GM21529 (cell line): ENCODE results near the gene PTPRN2.

Experiments
- ATAC-seq: cut with Tn5 transposase; IDR thresholded peaks from one replicate; pipeline ENCODE4 v1.9.1; 2021; ENCODE audit not compliant: unreplicated experiment

PTPRN2 gene

DNA sequence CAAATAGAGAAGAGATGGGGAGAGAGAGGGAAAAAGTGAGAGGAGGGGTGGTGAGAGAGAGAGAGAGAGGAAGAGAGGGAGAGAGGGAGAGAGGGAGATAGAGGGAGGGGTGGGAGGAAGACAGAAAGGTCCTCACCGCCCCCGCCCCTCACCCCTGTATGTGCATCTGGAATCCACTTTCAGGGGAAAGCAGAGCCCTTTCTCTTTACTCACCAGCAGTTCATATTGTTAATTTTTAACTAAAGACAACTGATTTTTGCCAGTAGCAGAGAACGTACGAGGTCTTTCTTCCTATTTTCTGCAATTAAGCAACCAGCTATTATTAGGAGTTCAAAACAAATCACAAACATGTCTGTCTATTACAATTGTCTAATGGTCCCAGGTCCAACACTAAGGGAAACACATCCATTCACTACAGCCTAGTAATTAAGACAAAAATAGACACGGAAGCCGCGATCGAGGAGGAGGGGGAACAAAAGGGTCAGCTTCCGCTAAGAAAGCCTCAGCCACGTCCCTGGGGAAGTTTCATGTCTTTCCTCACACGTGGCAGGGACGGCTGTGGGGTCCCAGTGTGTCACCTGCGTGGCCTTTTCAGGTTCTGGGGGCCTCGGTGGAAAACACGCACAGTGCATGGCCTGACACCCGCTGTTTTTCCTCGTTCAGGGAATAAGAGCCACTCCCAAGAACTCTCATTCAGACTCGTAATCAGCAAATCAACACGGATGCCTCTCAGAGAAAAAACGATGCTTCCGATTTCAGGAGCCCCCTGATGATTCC, 572.0 kb downstream of the PTPRN2 start:
- ATAC-seq, result no peak

DNA sequence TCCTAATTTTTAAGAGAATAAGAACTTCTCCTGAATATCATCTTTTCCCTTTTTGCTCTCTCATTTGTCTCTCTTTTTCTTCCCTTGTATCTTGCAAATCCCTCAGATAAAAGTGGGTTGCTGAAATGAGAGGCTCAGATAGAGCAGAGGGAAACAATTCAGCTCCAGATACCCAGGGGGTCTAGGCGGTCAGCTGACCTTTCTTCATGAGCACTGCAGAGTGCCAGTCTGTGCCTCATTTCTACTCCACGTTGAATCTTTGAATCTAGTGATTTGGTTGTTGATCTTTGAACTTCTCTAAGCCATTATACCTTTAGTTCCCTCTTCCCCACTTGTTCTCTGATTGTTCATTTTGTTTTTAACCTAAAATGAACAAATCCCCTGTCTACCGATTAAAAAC, 572.6 kb downstream of the PTPRN2 start:
- ATAC-seq, result no peak

DNA sequence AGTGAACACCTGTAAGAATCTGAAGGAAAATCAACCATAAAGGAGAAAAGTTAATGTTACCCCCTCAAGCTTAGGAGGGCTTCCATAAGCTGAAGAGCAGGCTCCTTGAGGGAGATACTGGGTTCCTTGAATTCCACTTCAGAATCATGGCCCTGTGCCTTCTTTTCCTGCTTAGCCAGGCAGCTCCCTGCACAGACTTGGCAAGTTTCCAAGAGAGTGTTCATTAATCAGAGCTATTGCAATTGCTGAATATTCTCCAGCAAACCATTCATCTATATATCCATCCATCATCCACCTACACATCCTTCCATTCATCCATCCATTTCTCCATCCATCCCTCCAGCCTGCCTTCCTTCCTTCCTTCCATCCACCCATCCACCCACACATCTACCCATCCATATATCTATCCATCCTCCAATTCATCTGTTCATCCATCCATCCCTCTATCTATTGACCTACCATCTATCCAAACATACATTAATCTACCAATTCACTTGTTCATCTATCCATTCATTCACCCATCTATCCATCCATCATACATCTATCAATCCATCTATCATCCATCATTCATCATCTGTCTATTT, 574.4 kb downstream of the PTPRN2 start:
- ATAC-seq, result no peak

DNA sequence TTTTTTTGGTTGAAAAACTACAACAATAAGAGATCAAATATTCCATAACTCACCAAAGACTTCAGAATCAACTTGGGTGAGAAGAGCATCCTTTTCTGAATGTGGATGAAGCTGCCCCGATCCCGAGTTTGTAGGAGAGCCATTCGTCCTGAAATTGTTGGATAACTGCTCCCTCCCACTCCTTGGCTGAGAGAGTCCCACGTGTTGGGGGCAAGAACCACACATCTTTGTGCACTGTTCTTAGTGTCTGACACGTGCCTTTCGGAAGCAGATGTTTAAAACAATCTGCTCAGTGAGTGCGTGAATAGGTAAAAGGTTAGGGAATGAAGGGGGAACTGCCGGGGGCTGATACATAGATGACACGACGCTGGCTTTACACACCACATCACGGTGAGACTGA, 575.7 kb downstream of the PTPRN2 start:
- no peak for ATAC-seq

DNA sequence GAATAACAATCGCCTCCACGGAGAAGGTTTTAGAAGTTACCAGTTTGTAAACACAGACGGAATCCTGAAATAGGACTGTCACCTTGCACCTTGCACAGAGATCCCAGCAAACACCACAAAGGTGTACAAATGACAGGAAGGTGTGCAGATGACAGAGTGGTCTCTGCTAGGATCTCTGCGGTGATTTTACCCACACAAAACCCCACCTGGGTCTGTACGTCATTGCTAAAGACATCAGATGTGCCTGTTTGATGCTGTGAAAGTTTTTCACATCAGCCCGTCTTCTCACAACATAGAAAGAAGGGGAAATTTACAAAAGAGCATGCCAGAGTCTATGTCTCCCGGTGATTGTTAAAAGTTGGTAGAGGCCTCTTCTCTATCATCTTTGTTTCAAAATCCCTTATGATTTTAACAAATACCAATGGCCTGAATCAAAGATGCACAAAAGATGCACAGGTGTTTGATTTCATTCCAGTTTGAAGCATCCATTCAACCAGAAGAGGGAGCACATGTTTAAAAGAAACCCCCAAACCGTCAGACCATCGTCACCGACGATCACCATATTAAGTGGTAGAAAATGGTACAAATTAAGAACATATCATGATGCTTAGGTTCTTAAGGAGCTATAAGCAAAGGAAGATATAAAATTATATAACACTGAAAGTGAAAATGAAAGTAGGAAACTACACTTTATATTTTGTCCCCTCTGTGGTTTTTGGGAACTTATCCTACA, 576.5 kb downstream of the PTPRN2 start:
- ATAC-seq, result no peak

DNA sequence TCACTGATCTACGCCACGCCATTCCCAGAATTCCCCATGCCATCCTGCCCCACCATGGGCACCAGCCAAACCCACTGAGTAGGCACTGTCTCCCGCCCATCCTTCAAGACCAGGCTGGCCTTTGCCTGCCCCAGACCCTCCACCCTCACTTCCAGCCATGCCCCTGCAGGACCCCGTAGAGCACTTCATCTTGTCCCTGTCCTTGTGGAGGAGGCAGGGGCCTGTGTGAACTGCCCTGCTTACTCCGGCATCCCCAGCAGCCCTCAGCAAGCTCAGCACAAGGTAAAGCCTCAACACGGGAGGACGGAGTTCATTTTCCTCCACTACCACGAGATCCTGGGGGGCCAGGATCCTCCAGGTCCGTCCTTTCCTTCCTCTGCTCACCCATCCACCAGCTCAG, 577.7 kb downstream of the PTPRN2 start:
- no peak for ATAC-seq

DNA sequence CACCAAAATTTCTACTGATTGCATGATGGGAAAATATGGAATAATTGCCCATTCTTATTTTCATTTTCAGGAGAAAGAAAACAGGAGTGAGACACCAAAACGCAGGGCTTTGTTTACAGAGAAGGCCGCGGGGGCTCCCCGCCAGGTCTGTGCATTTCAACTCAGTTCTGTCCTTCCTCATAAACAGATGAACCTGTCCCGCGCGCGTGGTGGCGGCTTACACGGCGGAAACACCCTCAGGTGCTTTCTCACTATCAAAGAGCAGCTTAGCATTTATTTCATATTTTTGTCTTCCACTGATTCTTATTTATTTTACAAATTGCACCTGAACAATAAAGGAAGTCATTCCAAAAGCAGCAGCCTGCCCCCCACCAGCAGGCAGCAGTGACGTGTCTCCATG, 579.4 kb downstream of the PTPRN2 start:
- ATAC-seq, result no peak

DNA sequence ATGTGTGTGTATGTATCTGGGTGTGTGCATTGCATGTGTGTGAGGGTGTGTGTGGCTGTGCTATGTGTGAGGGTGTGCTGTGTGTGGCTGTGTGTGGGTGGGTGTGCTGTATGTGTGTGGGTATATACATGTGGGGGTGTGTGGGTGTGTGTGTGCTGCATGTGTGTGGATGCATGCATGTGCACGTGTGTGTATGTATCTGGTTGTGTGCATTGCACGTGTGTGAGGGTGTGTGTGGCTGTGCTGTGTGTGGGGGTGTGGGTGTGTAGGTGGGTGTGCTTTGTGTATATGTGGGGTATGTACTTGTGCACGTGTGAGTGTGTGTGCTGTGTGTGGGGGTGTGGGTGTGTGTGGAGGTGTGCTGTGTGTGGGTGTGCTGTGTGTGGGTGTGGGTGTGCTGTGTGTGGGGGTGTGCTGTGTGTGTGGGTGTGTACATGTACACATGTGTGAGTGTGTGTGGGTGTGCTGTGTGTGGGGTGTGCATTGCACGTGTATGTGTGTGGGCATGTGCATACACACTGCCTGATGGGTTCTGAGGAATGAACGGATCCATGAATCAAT, 579.8 kb downstream of the PTPRN2 start:
- no peak for ATAC-seq

DNA sequence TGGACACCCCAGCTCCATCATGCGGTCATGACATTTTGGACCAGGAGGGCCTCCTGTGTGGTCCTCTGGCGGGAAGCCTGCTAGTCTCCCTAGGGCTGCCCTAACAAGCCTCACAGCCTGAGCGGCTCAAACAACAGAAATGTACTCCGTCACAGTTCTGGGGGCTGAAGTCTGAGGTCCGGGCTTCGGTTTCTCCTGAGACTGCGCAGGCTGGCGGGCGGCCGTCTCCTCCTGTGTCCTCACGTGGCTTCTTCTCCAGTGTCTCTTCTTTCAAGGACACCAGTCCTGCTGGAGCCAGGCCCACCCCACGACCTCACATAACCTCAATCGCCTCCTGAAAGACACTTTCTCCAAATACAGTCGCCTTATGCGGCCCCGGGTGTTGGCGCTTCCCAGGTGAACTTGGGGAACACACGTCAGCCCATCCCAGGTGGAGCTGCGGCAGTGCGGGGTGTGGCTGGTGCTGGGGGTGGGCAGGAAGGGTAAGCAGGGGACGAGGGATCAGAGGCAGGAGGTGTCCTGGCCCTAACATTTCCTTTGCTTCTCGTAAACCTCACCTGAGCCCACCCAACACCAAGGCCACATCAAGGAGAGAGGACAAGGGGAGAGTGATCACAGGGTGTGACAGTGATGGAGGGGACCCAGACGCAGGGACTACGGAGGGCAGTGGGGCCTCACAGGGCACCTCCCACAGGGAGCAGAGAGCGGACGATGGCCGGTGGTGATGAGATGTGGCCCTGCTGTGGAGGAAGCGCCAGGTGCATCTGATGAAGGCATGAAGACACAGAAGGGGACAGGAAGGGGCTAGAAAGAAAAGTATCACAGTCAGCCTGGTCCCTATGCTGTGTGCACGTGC, 580.6 kb downstream of the PTPRN2 start:
- no peak for ATAC-seq

DNA sequence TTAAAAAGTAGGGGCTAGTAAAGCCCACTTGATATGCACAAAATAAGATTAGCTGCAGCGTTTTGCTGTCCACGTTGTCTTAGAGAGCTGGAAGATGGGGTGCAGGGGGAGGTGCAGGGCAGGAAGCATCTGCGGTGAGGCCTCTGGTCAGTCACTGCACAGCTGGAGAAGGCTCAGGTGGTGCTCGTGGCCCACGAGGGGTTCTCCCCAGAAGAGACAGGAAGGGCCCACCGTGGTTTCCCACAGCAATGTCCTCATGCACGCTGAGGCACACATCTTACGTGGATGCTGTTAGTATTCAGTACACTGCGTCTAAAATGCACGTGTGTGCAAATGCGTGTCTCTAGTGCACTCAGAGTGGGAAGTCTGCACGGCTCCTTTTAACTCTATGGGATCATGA, 582.1 kb downstream of the PTPRN2 start:
- no peak for ATAC-seq

DNA sequence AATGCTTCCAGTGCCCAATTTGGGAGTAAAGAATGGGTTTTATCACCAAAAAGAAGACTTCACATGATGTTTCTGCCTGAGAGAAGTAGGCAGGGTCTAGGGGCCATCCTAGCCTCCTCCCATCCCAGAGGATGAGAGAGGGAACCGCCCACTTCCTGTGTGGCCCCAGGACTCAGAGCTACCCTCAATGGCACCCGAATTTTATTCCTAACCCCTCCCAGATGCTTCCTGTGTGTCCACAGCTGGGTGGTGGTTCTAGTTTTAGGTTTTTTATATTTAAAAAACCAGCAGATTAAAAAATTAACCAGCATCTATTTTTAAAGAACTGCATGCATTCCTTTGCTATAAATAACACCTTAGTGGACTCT, 583.5 kb downstream of the PTPRN2 start:
- ATAC-seq, result no peak

DNA sequence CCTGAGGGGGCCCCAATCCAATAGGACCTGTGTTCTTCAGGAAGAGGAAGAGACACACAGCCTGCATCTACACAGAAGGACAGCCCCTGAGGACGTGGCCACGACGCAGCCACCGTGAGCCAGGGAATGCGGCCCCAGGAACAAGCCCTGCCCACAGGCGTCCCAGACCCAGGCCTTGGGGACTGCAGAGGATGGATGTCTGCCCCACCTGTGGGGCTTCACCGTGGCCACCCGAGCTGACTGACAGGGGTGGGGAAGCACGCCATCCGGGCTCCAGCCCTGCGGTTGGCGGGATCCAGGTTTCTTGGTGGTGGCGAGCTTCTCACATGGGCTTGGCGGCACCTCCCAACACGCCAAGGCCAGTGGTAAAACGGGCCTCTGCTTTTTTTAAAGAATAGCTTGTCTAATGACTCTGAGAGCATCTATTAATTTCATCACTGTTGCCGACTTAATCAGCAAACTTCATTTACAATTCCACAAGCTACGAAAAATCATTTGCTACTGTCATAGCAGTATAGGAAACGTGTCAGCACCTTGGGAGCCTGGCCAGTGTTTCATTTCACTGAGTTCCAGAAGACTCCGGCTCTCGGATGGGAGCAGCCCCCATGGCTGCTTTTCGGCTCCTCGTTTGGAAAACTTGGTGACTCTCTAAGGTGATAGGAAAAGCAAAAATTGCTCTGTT, 584.0 kb downstream of the PTPRN2 start:
- ATAC-seq, result no peak

DNA sequence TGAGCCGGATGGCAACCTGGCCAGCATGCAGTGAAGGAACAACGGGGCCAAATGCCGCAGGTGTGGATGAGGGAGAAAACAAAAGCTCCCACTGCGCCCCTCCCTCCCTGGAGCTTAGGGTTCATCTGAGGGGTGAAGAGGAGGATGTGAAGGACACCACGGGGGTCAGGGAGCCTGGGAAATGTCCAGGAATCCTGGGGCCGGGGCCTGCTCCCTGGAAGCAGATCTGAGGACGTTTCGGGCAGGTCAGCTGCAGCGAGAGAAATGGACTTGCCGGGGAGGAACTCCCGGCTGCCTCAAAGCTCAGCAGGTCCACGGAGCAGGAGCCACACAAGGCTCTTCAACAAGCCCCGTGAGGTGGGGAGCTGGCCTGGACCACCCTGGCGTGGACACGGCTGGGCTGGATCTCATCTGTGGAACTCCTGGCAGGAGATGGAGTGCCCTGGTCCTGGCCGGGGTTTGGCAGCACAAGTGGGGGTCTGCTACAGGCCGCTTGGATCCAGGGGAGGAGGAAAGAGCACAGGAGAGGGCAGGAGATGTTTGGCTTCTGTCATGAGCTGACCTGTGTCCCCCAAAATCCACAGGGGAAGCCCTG, 585.0 kb downstream of the PTPRN2 start:
- ATAC-seq, result no peak

DNA sequence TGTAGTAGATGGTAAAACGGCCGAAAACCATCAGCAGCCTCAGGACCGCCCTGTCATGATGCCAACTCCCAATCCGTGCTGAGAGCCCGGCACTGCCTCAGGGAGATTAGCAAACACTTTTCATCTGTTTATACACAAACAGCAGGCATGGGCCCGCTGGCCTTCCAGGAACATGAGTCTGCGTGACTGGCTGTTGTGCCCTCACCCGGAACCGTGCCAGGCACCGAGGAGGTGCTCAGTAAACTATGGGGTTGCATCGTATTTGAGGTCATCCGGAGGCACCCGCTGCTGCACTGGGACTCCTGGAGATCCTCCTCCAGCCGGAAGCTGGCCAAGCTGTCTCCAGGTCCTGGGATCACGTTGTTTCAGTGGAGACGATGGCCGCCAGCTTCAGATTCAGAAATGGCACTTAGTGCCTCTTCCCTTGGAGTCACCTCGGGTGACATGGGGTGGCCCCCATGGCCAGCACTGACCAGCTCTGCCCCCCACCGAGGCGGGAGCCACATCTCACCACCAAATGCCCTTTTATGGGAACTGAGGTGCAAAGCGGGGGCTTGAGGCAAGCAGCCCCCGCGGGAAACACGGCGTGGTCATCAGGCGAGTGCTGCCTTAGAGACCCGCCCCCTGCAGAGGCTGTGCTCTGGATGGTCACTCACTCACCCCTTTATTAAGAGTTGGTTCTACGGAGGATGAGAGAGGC, 585.9 kb downstream of the PTPRN2 start:
- ATAC-seq, result no peak

DNA sequence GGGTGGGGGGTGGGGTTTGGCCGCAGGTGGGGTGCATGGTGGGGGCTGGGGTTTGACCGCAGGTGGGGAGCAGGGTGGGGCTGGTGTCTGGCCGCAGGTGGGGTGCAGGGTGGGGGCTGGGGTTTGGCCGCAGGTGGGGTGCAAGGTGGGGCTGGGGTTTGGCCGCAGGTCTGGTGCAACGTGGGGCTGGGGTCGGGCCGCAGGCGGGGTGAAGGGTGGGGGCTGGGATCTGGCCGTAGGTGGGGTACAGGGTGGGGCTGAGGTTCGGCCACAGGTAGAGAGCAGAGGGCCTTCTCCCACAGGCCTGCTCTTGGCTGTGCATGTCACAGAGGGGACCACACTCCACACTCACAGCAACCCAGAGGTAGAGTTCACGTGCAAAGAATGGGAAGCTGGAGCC, 586.6 kb downstream of the PTPRN2 start:
- no peak for ATAC-seq

DNA sequence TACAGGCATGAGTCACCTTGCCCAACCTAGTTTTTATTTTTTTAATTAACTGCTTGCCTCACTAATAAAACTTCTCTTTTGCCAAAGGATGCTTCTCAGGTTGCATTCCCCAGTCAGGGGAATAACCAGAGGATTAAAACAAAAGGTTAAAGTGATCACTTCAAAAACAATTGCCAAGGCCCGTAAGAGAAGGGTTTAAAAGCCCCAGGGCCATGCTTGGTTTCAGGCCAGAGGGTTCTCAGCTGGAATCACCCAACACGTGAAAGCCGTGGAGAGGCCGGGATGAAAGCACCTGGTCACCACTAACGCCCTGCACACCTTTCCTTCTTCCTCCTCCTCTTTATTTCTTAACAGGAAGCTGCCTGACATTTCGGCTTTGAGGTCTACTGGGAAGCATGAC, 587.5 kb downstream of the PTPRN2 start:
- no peak for ATAC-seq

DNA sequence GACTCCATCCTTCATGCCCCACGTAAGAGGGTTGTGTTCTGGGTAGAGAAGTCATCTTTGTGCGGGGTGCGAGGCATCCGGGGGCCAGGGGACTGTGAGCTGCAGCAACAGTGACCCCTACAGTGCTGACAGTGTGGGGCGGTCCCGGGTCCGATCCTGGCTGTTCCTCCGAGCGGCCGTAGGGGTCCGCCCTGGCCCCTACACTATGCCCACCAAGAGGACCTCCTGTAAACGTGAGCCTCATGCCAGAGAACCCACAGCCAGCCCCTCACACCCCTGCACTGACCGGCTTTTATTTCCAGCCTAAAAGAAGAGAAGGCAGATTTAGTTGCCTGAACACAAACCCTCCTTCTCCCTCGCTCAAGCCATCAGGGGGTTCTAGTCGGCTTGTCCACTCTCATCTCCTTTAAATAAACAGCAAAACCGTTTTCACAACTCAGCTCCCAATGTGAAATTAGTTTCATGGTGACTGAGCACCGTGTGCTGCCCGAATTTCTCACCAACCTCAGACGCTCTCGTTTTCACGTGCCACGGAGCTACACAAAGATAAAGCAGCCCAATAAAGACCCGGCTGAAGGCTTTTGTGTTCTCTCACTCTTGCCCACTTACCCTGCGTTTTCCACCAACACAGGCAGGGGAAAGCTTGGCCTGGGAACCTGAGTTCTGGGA, 588.6 kb downstream of the PTPRN2 start:
- no peak for ATAC-seq

DNA sequence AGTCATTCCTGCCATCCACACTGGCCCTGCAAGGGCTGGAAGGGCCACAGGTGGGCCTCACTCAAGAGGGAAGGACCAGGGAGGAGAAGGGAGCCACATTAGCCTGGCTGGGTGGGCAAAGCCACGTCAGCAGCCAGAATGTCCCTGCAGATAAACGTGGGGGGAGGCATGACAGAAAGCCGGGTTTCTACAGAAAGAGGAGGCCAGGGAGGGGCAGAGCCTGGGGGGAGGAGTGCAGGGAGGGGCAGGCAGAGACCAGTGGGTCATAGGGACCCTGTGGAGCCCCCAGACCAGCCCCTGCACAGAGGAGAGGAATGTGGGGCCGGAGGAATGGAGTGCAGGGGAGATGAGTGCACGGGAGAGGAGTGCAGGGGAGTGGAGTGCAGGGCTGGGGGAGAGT, 590.2 kb downstream of the PTPRN2 start:
- no peak for ATAC-seq

DNA sequence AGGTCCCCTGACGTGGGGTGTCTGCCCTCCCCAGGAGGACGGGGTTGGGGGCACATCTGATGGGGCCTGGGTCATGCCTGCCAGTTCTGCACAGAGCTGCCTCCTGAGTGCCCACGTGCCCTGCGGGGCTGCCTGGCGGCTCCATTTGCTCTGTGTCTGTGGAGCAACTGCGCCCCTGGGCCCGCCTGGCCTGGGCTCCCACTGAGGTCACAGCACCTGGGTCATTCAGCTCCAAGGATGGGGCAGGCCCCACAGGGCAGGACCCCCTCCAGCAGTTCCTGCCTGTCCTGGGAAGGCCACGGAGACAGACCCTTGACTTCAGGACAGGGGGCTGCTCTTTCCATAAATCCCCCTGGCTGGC, 590.6 kb downstream of the PTPRN2 start:
- ATAC-seq, result no peak
